PC-9 (cell line): ENCODE measurements around the gene ZNF407. TPM values are rescaled to one million over a fixed set of nuclear protein-coding genes. Genes with fewer than 3 reads are reported as not detected.

Experiments
- BruUV-seq: library from RNA; stranded (reverse); fragments of 400-500 nt; replicated peaks from 2 replicates; lab custom pipeline; 2021; lab: Mats Ljungman, UMichigan
- CTCF ChIA-PET: fragments of 300-600 bp; sonication (Branson Sonifier 250); formaldehyde crosslinking; loops from one replicate; lab custom pipeline; 2022; ENCODE audit warnings: antibody characterized with exemption; lab: Charles Lee
- POLR2A ChIA-PET: fragments of 300-600 bp; sonication (Branson Sonifier 250); formaldehyde crosslinking; loops from one replicate; lab custom pipeline; 2022; ENCODE audit warnings: antibody characterized with exemption; ENCODE audit not compliant: unreplicated experiment; lab: Charles Lee
- DNase-seq, 2 experiments: peaks; one replicate each; pipeline versions ENCODE4 v3.0.0 to v3.0.0-alpha.2; 2015 to 2022; ENCODE audit warnings: mixed read lengths in 1 of 2
- H2AFZ ChIP-seq: fragments of 200-600 bp; sonication (generic); 2 replicates; pipeline ENCODE4 v1.8.1; 2017; ENCODE audit warnings: antibody characterized with exemption
- H3F3A ChIP-seq: fragments of 200-600 bp; sonication (generic); 2 replicates; pipeline ENCODE4 v1.8.1; 2017; ENCODE audit warnings: antibody characterized with exemption, mild to moderate bottlenecking, low read depth; ENCODE audit not compliant: insufficient read depth
- H3K27ac ChIP-seq: fragments of 200-600 bp; sonication (generic); 2 replicates; pipeline ENCODE4 v1.6.1; 2016; ENCODE audit warnings: mixed run types
- H3K27me3 ChIP-seq: fragments of 200-600 bp; sonication (generic); 2 replicates; pipeline ENCODE4 v1.6.1; 2016; ENCODE audit warnings: low read depth, mixed run types; ENCODE audit not compliant: insufficient read depth
- H3K36me3 ChIP-seq: fragments of 200-600 bp; sonication (generic); 2 replicates; pipeline ENCODE4 v1.6.1; 2016; ENCODE audit warnings: low read depth, mixed run types
- H3K4me1 ChIP-seq: fragments of 200-600 bp; sonication (generic); replicated peaks from 2 replicates; pipeline ENCODE4 v1.6.1; 2016; ENCODE audit warnings: mixed run types; ENCODE audit not compliant: insufficient read depth
- H3K4me2 ChIP-seq: fragments of 200-600 bp; sonication (generic); 2 replicates; pipeline ENCODE4 v1.6.1; 2017; ENCODE audit warnings: mixed run types
- H3K4me3 ChIP-seq: fragments of 200-600 bp; sonication (generic); 2 replicates; pipeline ENCODE4 v1.6.1; 2016; ENCODE audit warnings: mixed run types
- H3K79me2 ChIP-seq: fragments of 200-600 bp; sonication (generic); 2 replicates; pipeline ENCODE4 v1.6.1; 2017; ENCODE audit warnings: low read depth, mixed run types
- H3K9me2 ChIP-seq: fragments of 200-600 bp; sonication (generic); 2 replicates; pipeline ENCODE4 v1.8.1; 2017; ENCODE audit warnings: mild to moderate bottlenecking; ENCODE audit not compliant: insufficient read depth
- H3K9me3 ChIP-seq: fragments of 200-600 bp; sonication (generic); 2 replicates; pipeline ENCODE4 v1.8.1; 2016; ENCODE audit warnings: low read depth; ENCODE audit not compliant: insufficient read depth
- H4K20me1 ChIP-seq: fragments of 200-600 bp; sonication (generic); 2 replicates; pipeline ENCODE4 v1.8.1; 2017; ENCODE audit not compliant: insufficient read depth
- CTCF ChIP-seq: fragments of 200-600 bp; sonication (generic); conservative IDR thresholded peaks from 2 replicates; pipeline ENCODE4 v1.6.1; 2017; ENCODE audit warnings: mixed run types, antibody characterized with exemption, mild to moderate bottlenecking, moderate library complexity
- EZH2 ChIP-seq: fragments of 200-600 bp; sonication (generic); IDR thresholded peaks from 2 replicates; pipeline ENCODE4 v1.8.0; 2017; ENCODE audit warnings: antibody characterized with exemption, low read depth
- intact Hi-C: fragments of 100-400 bp; cut with micrococcal nuclease; formaldehyde crosslinking; loops from one replicate; pipeline ENCODE4 v1.10.0; 2022; ENCODE audit not compliant: unreplicated experiment
- total RNA-seq: library from RNA; stranded (reverse); gene quantifications from 2 replicates; pipeline ENCODE4 v1.2.3, GENCODE V29; 2021

ZNF407 gene
- total RNA-seq, 1 experiment from 2014 or later = 13.4 TPM

GRCh38 chr18:74832381-74832780, 234.7 kb downstream of the ZNF407 start:
- no peak for DNase-seq
- Histone ChIP-seq H3K9me2 (no peaks in the 10 kb centered on the region), H3K27me3 (no peaks in the 10 kb centered on the region), H3K79me2 (no peaks in the 10 kb centered on the region), H3K4me2 (no peak overlapping the region), H3F3A (no peaks in the 10 kb centered on the region; the same call in 1 of the 2 replicates), H3K9me3 (no peaks in the 10 kb centered on the region; the same call in 1 of the 2 replicates), H4K20me1 (no peaks in the 10 kb centered on the region), H3K36me3 (no peaks in the 10 kb centered on the region), H2AFZ (no peak overlapping the region), H3K27ac (no peak overlapping the region), H3K4me1 (peaks cover 29% of the 10 kb centered on the region), H3K4me3 (no peak overlapping the region)
- ChIA-PET CTCF (no interaction called here), POLR2A (no interaction called here)
- no TSS peak for BruUV-seq
- intact Hi-C loops = no loop called here
- TF ChIP-seq EZH2 (no peak), CTCF (no peak)

DNA sequence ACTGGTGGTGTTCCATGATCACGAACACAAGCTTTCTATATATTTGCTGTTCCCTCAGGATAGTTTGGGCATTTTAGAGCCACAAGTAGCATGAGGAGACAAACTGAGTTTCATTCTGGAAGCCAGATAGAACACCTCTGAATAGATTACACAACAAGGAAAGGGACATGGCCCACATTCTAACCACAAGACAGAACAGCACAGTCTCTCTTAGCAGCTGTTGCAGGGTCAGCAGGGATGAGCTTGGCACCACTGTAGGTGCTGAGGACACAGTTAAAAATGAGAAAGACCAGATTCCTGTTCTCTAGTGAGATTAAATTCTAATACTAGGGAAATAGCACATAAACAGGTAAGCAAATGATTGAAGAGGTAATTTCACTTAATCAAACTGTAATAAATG, 235.3 kb downstream of the ZNF407 start:
- no peaks in the 10 kb centered on the region for H3K27me3 ChIP-seq
- no peak overlapping the region for H3K4me3 ChIP-seq
- POLR2A ChIA-PET = no interaction called here
- no peak for DNase-seq
- TF ChIP-seq CTCF (no peak), EZH2 (no peak)
- CTCF ChIA-PET = no interaction called here
- intact Hi-C loops = no loop called here
- no peak overlapping the region for H3K27ac ChIP-seq
- H3K9me3 ChIP-seq = no peaks in the 10 kb centered on the region
- H3F3A ChIP-seq = no peaks in the 10 kb centered on the region; the same call in 1 of the 2 replicates
- BruUV-seq = no TSS peak
- H3K36me3 ChIP-seq = no peaks in the 10 kb centered on the region
- no peak overlapping the region for H2AFZ ChIP-seq
- no peak overlapping the region for H3K4me2 ChIP-seq
- peaks cover 29% of the 10 kb centered on the region for H3K4me1 ChIP-seq
- no peaks in the 10 kb centered on the region for H3K9me2 ChIP-seq
- no peaks in the 10 kb centered on the region for H3K79me2 ChIP-seq
- no peaks in the 10 kb centered on the region for H4K20me1 ChIP-seq

DNA sequence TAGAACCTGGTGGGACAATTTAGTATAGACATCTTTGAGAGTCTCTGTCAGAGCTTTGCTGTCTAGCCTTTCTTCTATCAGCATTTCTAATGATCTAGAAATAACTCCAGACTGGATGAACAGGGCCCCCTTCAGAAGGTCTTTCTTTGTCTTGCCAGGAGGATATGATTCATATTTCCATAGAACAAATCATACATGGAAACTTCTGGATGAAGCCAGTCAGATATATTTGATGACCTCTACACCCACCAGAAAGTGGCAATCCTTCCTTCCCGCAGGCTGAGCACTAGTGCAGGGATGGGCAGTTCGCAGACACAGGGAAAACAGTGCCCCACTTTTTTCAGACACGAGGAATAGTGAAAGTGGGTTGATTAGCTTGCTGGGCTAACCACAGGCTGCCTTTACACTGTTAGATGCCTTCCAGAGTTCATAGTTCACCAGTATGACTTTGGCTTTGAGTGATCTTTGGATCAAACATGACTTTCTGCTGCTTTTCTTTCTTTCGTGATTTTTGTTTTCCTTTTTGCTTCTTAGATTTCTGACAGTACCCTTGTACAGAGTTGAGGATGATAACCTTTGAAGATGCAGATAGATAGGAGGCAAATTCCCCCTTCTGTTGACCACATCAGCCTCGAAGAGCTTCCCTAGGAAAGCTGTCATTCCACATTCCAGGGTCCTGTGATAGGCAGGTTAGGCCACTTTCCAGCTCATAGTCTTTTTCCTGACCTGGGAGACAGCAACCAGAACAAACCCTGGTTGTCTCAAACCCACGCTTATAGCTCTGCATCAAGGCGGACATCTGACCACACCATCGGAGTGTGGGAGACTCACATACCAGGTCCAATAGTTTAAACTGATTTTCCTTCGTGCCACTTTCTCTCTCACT, 237.0 kb downstream of the ZNF407 start:
- peak overlapping the region; percentile 16 for H3K4me2 ChIP-seq
- no TSS peak for BruUV-seq
- peaks cover 29% of the 10 kb centered on the region for H3K4me1 ChIP-seq
- no peaks in the 10 kb centered on the region for H3K27me3 ChIP-seq
- H3F3A ChIP-seq = no peaks in the 10 kb centered on the region; the same call in 1 of the 2 replicates
- H3K36me3 ChIP-seq = no peaks in the 10 kb centered on the region
- DNase-seq = peak; percentile 43 to 70
- H3K27ac ChIP-seq = no peak overlapping the region
- H2AFZ ChIP-seq = no peak overlapping the region
- no peaks in the 10 kb centered on the region for H3K9me3 ChIP-seq
- intact Hi-C loops = loop anchor here (1.0 kb wide), 1 partner anchor 28 kb away; no protein-coding TSS in a partner anchor
- H3K79me2 ChIP-seq = no peaks in the 10 kb centered on the region
- H3K9me2 ChIP-seq = no peaks in the 10 kb centered on the region
- ChIA-PET CTCF (interaction anchor here (0.7 kb wide), 1 partner anchor 1963 kb away, joined by 6 read pairs; no protein-coding TSS in a partner anchor), POLR2A (interaction anchor here (0.5 to 0.7 kb wide), 4 partner anchors 25 to 174 kb away, joined by 3 to 5 read pairs (median 4); no protein-coding TSS in a partner anchor)
- H3K4me3 ChIP-seq = no peak overlapping the region
- TF ChIP-seq CTCF = no peak
- no peak for TF ChIP-seq EZH2
- H4K20me1 ChIP-seq = no peaks in the 10 kb centered on the region
